NCI-H2029 treated with DMSO at 0.1 percent for 48 hours (cell line): Measurements from ENCODE around the gene PTPRM.

Experiments
- DNase-seq: peaks from one replicate; lab custom pipeline; 2025; lab: John Stamatoyannopoulos, UW

The PTPRM gene

DNA sequence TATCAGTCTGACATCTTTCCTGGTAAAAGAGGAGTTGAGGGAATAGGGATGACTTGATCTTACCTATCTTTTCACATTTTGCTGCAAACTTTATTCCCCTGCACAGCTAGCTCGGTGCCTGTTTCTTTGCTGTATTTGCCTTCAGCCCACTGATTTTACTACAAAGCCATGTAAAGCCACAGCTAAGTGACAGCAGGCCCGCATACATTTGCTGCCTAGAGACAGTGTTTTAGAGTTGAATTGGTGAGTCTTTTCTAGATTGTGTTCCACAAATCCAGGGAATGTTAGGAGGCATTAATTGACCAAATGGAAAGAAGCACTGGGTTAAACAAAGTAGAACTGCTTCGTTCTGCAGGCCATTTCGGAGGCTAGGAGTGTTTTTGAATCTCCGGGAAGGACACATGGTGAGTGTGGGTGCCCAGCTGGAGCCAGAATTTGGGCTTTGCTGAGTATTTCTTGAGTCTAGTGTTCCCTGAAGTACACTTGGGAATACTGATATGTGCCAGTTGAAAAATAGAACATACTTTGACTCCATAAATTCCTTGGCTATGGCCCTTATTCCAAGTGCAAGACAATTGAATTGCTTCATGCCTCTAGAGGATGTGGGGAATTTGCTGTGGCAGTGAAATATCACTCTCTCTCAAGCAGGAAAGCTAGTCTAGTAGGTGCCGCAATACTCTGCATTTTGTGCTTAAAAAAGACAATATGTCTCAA is 329.8 kb downstream of the PTPRM start:
- no peak for DNase-seq

DNA sequence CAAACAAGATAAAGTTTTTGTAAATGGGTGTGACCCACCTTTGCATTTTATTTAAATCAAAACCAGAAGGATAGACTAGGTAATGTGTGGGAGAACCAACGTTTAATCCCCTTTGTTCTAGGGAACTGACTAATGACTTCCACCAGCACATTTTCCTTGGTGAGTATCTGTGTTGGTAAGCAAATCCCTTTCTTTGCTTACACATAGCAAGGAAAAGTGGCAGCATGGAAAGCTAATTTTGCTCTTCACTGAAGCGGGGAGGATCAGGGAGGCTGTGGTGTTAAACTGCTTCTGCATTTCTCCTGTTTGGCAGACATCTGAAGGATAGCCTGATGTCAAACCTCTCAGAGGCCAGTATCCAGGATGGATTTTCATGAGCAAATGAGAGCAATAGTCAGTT is 331.1 kb downstream of the PTPRM start:
- no peak for DNase-seq

DNA sequence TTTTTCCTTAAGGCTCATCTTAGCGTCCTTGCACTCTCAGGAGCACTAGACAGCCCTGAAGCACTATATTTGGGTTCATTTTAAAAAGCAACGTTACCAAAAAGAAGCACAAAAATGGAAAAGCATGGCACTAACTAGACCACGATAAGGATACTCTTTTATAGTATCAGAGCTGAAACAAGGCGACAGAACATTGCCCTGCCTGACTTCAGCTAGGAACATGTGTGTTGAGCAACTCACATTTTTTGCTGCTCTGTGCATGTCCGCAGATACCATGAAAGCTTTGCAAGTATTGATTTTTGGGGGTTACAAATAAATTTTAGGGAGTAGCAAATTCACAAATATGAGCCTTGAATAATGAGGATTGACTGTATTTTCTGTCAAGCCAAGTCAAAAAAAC is 332.0 kb downstream of the PTPRM start:
- DNase-seq = no peak

DNA sequence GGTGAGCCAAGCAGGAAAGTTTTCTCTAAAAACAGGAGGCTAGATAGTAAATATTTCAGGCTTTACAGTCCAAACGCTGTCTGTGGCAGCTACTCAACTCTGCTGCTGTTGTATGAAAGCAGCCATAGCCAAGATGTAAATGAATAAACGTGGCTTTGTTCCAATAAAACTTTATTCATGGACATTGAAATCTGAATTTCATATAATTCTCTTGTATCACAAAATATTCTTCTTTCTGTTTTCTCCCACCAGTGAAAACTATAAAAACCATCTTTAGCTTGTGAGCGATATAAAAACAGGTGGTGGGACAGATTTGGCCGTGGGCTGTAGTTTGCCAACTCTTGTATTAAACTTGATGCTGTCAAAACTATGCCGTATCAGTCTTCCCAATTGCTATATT is 333.0 kb downstream of the PTPRM start:
- no peak for DNase-seq

DNA sequence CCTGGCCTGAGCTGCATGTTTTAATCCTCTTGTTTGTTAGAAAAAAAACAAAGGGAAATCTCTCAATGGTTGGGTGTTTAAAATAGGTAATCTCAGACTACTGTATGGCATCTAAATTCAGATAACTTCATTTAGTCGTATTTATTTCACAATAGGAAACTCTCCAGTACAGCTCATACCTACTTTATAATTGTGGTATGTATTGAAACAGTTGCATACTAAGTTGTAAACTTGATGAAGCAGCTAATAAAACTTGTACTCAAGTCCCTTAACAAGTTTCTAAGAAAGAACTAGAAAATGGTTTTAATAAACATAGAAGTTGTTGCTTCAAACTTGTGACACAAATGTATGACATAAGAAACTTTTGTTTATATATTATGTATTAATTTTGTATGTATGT is 334.5 kb downstream of the PTPRM start:
- no peak for DNase-seq

DNA sequence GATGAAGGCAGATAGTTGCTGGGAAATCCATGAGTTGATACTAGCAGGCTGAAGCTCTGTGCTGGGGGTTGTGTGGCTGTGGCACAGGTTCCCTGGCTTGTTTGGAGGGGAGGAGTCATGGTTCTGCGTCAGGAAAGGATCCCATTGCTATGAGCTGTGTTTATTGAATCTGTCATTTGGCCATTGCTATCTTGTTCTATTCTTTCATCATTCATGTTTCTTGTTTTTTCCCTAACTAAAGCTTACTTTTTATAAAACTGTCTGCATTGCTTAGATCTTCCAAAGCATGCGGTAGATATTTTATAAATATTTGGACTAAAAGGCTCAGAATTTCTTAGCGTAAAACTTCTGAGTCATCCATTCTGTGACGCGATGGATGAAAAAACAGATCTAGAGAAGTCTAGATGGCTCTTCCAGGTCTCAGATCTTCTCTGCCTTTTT is 335.3 kb downstream of the PTPRM start:
- no peak for DNase-seq

DNA sequence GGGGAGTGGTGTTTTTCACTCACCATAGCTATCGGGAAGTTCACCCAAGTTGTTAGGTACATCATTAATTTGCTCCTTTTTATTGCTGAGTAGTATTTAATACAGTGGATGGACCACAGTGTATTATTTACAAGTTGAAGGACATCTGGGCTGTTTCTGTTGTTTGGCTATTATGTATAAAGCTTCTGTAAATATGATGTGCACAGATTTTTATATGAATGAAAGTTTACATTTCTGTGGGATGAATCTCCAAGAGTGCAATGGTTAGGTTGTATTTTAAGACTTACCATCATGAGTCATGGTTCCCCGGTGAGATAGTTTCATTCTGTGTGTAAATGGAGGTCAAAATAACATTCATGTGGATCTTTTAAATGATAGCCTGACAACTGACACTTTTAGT is 337.4 kb downstream of the PTPRM start:
- no peak for DNase-seq

DNA sequence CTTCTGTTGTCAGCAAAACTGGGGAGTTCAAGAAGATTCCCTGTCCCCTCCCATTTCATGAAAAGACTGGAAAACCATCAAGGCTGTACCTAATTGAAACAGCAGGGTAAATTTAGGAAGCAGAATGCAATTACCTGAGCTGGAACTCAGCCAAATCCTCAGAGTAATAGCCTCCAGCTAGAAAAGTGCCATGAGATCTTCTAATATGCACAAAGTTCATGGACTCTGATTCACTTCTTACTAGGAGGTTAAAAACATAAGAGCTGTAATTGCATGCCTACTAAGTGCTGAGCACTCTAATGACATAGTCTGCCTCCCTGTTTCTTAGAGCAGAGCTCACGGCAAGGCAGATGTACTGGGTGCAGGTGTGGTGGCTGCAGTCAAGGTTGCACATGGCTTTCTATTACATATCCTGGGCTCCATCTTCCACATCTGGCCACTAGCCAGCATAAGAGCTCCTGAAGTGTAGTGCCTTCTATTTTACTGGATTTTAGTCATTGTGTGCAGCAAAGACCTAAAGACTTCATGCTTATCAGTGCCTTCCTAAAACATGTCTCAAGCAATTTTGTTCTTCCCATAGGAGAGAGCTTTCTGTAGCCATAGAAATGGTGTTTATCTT is 341.7 kb downstream of the PTPRM start:
- DNase-seq = peak; percentile 43

DNA sequence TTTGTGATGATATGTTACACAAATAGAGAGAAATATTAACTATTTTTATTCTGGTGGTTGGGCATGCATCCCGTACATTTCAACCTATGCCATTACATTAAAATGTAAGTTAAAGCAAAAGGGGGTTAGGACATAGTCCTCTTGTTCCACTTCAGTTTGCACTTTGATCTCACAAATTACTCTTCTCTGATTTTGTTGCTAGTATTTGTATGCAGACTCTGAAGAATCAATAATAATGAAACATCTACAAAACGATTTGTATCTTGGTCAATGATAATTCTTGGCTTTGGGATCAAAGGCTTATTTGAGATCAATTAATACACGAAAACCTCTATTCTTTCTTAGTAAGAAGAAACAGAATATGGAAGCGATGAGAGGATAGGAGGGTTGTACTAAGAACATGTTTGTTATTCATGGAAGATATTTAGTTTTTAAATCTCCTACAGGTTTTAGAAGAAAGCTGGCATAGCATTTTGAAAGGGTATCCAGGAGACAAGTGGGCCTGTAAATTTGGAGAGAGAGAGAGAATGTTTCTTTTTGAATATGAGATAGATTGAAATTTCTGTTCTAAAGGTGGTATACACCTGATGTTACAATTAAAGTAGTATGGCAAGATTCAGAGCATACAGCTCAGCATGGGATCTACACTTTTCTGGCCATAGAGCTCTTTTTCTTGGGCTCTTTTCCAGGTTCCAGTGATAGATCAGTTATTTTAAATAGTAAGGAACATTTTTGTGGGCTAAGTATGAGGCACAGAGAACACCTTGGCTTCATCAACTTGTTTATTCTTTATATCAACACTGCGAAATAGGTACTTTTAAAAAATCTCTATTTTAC is 347.9 kb downstream of the PTPRM start:
- DNase-seq = no peak

DNA sequence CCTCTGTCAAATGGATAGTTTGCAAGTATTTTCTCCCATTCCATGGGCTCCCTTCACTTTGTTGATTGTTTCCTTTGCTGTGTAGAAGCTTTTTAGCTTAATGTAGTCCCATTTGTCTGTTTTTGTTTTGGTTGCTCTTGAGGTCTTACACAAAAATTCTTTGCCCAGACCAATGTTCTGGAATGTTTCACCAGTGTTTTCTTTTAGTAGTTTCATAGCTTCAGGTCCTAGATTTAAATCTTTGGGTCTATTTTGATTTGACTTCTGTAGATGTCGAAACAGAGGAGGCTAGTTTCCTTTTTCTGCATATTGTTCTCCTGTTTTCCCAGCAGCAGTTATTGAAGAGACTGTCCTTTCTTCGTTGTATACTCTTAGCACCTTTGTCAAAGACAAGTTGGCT is 351.6 kb downstream of the PTPRM start:
- no peak for DNase-seq

DNA sequence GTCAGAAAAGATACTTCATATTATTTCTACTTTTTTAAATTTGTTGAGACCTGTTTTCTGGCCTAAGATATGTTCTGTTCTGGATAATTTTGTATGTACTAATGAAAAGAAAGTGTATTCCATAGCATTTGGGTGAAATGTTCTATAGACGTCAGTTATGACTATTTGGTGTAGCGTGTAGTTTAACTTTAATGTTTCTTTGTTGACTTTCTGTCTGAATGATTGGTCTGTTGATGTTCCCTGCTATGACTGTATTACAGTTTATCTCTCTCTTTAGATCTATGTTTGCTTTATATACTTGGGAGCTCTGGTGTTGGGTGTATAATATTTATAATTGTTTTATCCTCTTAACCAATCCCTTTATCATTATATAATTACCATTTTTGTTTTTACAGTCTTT is 352.4 kb downstream of the PTPRM start:
- no peak for DNase-seq

DNA sequence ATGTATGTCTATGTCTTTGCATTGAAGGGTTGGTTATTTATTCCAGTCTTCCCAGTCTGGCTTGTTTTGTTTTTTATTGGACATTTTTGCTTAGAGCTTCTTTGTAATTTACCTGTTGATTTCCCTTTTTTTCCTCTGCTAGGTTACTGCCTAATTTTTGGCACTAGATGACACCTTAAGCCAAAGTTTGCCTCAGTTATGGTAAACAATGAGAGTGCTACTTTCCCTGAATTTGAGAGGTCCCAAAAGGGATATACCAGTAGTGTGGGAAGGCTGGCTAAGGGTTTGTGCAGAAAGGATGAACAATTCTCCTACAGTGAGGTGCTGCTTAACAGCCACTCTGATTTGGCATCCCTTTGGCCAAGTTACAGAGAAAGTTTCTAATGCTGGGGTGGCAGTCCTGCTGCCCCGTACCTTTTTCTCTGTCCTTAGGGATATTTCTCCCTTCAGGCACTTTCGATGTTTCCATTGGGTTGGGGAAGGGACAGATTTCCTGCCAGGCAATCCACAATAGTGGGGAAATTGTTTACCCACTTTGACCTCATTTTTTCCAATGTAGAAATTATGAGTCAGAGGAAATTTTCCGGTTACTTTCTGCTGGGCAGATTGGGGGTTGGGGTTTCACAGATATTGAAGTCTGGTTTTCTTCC is 354.9 kb downstream of the PTPRM start:
- no peak for DNase-seq

DNA sequence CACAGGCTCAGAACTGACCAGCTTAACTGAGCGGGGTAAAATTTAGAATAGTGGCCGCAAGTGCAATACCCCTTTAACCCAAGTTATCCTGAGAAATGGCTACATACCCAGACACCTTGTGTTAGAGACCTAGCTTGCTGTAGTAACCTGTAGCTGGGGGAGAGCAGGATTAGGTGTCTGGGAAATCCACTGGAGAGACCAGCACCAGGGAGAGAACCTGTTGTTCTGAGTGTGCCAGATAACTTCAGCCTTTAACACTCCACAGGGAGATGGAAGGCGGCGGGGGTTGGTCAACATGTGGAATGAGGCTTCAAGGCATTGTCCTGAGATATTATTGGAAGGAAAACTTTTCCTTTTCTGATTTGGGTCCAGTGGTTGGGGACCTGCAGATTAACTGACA is 356.0 kb downstream of the PTPRM start:
- no peak for DNase-seq

DNA sequence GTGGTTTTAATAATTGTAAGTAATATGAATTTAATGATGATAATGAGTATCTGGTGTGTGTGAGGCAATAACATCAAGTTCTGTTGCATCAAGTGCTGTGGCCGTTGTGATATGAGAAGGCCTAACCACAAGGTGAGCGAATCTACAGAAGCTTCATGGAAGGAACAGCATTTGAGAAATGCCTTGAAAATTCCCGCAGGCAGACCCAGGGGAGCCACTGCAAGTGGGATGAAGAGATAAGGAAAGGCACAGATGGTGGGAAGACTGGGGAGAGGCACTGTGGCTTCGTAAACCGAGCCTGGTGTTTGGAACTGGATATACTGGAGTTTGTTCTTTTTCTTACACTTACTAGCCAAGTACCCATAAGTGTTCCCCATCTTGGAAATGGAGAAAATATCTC is 357.5 kb downstream of the PTPRM start:
- DNase-seq = no peak

DNA sequence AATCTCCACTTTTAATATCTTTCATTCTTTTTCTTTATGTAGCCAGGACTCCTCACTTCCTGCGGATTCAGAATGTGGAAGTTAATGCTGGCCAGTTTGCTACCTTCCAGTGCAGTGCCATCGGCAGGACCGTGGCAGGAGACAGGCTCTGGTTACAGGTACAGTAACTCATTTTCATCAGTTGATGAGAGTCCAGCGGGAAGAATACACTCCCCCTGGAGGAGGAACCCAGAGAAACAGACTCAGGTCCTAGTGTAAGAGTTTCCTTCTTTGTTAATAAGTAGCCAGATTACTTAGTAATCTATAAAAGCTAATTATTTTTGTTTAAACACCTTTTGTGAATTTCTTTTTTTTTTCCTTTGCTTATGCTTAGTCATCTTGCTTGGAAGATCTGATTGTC is 359.4 kb downstream of the PTPRM start:
- no peak for DNase-seq

DNA sequence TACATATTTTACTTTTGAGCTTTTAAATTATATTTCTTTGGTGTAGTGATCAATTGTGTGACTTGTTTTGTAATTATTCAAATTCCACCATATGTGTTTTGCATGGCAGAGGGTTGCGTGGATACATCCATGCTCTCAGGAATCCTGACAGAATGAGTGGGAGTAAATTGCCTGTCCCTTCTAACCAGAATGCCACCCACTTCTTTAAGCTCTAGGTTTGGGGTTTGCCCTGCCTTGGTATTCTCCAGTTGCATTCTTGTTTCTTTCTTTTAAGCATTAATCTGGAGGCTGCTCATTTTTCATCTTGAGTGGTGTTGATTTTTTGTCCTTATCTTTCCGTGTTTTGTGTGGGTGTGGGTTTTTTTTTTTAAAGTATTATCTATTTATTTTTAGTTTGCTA is 360.0 kb downstream of the PTPRM start:
- no peak for DNase-seq

DNA sequence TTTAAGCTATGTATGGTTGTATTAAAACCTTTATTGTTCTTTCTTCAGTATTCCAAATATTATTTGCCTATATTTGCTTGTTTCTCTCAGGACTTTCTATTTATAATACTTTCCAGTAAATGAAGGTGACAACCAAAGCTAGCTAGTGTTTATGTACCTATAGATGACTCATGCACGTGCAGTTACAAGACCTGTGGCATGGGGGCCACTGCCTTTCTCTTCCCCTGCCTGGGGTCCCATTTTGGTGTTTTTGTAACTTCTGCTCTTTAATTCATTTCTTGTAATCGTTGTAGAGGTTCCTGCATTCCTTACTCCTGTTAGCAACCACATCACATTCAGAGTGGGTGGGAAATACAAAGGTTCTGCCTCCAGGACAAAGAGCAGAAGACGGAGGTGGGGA is 364.6 kb downstream of the PTPRM start:
- no peak for DNase-seq

DNA sequence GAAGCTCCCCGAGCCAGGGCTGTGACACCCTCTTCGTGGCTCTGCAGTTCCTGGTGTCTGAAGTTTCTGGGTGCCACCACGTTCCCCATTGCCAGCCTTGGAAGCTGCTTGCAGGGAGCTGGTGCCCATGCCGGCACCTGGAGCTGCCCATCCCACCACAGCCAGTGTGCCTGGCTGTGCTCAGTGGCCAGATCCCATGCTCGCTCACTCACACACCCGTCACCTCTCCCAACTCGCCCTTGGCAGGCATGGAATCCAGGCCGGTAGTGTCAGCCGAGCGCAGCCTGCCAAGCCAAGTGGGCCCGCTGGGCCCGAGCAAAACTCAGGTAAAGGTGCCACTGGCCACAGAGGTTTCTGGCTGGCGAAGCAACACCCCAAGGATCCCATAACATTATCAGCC is 370.2 kb downstream of the PTPRM start:
- no peak for DNase-seq

DNA sequence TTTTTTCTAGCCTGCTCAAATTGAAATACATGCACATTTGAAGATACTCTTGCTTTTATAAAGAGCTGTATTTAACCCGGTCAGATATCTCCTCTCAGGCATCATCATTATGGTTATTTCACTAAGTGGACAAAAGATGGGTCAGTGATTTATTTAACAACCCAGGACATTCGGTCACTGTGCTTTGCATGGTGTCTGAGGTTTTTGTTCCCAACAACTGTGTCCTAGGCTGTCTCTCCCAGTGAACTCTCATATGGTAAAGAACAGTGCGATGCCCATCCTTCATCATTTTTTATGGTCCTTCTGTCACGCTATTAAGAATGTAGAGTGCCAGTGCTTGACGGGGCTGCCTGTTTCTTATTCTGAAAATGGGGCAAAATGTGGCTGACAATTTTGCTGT is 372.4 kb downstream of the PTPRM start:
- no peak for DNase-seq

DNA sequence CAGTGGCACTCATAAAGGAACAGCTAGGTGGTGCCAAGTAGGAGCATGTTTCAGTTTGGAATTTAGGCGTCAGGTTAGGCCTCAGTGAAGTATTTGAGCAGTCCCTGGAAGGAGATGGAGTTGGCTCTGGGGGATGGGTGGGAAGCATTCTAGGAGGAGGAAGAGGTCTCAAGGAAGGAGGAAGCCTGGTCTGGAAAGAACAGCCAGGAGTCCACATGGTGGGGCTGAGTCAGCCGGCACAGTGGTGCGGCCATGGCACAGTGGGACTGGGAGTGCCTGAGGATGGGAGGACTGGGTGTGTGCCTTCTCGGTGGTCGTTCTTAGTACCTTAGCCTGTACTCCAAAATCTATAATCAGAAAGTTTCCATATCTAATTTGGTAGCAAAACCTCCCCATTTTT is 373.3 kb downstream of the PTPRM start:
- DNase-seq = no peak

DNA sequence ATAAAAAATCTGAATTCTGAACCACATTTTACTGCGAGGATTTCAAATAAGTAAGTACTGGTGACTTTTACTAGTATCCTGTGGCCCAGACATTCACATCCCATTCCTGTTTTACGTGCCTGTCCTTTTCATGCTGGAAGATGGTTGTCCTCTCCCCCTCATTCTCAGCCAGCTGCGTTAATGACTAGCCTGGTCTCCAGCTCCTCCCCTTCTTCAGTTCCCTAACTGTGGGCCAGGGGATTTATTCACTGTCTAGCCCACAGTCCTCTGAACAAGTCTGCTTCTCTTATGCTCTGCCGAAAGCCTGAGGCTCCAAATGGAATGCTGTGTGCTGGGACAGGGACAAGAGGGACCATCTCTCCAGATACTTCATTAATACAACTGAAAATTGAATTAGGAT is 373.9 kb downstream of the PTPRM start:
- DNase-seq = no peak

DNA sequence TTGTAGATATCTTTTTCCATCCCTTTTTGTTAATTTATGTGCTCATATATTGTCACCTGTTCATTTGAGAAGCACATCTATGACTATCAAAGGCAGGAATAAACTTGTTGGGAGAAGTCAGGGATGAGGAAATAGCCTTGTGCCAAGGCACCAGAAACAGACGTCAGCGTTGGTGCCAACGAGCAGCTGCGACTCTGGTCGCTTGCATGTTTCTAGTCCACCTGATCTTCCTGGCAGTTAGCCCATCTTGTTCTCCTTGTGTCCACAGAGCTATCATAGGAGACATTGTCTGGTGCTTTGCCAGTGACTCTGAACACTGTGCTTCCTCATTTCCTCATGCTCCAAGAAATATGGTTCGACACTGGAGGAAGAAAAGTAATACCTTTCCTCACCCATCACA is 374.4 kb downstream of the PTPRM start:
- peak; percentile 97 for DNase-seq

DNA sequence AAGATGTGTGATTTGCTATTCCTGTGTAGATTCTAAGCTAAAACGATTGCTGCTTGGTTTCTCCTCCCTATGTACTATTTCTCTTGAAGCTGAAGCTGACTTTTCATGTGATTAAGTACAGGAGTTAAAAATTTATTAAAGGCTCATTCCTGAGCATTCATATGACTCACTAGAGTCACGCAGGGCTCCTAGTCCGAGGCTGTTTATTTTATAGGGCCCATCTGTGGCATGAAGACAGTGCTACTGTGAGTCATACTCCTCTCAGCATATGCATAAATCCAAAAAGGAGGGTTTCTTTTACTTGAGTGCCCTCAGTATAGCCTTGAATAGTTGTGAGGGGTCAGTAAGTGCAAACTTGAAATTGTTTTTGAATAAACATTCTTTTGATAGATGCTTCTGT is 378.8 kb downstream of the PTPRM start:
- no peak for DNase-seq
